ENCODE measurements around the gene ACYP2.
"Not testable (repeated sequence)": the region's sequence is repeated elsewhere in the genome, so short reads cannot be mapped to it uniquely, and the experiment has no call there.

Gene ACYP2

DNA sequence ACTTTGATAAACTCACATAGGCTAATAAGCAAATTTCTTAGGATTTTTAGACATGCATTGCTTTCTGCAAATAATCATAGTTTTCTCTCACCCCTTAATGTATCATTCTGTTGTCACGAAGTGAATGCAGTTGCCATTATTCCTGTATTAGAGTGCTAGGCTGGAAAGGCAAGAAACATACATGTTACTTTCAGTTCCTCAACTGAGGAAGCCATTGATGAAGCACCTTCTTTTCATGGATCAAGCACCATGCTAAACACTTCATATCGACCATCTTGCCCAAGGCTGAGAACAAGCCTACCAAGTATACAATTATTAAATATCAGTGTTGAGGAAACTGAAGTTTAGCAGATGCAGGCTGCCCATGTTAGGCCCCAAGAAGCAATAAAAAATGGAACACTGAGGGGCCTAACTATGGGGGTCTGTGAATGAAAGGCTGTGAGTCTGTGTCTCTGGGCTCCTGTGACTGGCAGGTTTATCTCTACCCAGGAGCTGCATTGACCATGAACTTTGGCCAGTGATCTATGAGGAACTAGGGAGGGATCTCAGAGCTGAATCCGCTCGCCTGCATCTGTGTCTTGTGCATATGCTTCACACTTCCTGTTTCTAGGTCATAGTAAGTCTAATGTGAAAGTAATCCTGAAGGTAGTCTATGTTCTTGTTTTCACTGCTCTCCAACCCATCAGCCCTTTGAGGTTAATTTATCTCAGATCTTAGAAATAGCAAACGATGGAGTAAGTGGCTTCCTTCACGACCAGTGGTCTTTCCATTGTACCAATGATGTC, 156.6 kb downstream of the ACYP2 start:
- peak; percentile 42 for DNase-seq (ENCODE audit: low spot score)

- no peak for DNase-seq (ENCODE audit: low spot score)
Measured at GRCh38 chr2:54274781-54275242, 159.4 kb downstream of the ACYP2 start.

DNA sequence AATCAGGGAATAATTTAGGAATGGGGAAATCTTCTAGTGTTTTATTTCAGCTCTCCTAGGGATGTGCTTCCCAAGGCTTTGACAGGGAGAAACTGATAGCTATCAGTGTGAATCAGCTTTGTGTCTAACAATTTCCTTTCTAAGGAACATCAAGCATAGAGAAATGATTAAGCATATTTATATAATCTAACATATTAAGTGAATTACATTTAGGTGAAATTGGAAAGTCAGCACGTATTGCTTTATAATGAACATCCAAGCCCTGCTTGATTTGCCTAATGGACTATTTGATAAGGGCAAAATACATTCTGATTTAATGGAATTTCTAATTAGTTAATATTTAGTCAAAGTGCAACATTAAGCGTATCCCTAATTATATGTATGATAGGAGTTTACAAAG, 160.1 kb downstream of the ACYP2 start:
- DNase-seq (ENCODE audit: low spot score): no peak

GRCh38 chr2:54279385-54279784, 164.0 kb downstream of the ACYP2 start:
- DNase-seq (ENCODE audit: low spot score): no peak

DNA sequence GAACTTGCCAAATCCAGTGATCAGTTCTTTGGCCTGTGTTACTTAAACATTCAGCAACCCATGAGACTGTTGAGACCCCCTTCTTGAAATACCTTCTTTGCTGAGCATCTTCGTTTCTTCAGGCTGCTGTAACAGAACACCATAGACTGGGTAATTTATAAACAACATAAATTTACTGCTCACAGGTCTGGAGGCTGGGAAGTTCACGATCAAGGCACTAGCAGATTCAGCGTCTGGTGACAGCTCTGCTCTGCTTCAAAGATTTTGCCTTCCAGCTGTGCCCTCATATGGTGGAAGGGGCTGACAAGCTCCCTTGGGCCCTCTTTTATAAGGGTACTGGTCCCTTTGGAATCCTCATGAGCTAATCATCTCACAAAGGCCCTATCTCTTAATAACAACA, 169.4 kb downstream of the ACYP2 start:
- DNase-seq (ENCODE audit: low spot score): no peak

DNA sequence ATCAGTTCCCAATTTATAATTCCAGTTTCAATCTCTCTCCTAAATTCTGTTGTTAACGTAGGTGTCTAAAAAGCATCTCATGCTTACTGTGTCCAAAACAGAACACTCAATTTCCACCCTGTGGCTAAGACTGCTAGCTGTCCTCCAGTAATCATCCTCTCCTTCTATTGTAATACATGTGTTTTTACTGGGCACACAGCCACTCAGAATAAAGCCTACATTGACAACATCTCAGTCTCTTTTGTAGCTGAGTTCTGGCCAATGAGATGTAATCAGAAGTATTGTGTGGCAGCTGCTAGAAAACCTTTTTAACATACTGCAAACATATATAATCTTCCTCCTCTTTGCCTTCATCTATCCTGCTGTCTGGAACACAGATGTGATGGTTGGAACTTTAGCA, 170.0 kb downstream of the ACYP2 start:
- no peak for DNase-seq (ENCODE audit: low spot score)

DNA sequence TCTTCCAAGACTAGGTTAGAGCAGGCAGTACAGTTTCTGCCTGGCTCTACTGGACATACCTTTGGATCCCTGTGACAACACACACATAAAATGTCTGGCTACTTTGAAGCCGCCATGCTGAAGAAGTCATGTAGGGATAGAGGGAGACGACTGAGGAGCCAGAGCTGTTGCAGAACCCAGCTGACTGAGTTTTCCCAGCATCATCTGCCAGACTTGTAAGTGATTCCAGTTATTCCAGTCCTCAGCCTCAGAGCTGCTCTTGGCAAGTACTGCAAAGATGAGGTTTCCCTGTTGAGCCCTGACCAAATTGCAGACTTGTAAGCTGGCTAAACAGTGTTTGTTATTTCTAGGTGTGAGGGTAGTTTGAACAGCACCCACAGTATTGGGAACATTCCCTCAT, 172.1 kb downstream of the ACYP2 start:
- DNase-seq (ENCODE audit: low spot score): no peak

DNA sequence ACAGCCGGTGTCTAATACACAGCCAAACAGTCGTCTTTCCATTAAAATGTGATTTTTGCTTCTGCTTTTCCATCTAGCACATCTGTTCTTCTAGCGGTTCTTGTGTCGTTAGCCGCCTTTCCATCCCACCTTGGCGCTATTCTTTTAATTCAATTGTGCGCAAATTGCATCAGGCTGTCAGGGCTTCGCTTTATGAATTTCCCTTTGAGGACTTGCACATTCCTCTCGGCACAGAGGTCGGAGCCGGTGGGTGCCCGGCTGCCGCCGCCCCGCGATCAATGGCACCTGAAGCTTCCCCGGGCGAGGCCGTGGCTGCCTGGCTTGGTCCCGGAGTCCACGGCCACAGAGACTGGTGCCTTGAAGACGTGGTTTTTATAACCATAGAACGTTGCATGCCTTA, 174.5 kb downstream of the ACYP2 start:
- DNase-seq (ENCODE audit: low spot score): no peak

DNA sequence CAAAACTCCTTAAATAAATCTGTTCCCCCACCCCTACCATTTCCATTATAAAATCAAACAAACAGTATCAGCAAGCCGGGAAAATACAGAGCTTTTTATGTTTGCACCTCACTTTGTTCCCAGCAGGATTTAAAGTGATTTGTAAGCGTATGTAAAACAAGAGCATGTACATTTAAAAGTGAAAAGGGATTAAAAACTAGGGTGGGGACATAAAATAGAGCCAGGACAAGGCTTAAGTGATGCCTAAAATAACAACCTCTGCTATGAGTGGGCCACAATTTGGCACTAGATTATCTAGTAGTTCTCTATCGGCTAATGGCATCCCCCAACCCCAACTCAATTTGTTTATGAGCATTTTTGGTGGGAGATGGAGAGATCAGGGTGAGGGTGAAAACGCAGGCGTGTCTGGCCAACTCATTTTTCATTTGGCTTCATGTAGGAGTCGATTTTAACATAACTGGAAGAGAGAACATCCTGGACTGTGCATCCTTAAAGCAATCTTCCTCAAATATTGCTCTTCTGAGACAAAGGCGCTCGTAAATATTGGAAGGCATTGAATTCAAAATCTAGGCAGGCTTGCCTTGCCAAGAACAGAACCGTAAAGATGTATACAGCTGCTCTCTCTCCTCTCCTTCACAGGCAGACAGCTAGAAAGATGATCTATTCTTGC, 175.1 kb downstream of the ACYP2 start:
- no peak for DNase-seq (ENCODE audit: low spot score)

GRCh38 chr2:54294665-54295064, 179.2 kb downstream of the ACYP2 start:
- DNase-seq (ENCODE audit: low spot score): not testable (repeated sequence)

- DNase-seq (ENCODE audit: low spot score): no peak
Measured at GRCh38 chr2:54295911-54296310, 180.5 kb downstream of the ACYP2 start.

DNA sequence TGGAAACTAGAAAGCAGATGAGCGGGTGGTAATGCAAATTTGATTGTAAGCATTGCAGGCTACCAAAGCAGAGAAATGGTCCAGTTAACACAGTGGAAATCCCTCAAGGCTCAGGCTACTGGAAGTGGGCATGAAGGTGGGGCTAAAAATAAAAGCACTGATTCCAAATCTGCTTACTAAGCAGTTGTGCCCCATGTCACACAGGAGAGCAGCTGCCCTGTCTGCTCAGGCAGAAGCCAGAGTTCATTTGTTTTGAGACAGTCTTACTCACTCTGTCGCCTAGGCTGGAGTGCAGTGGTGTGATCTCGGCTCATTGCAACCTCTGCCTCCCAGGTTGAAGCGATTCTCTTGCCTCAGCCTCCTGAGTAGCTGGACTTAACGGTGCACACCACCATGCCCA, 183.1 kb downstream of the ACYP2 start:
- DNase-seq (ENCODE audit: low spot score): no peak

DNA sequence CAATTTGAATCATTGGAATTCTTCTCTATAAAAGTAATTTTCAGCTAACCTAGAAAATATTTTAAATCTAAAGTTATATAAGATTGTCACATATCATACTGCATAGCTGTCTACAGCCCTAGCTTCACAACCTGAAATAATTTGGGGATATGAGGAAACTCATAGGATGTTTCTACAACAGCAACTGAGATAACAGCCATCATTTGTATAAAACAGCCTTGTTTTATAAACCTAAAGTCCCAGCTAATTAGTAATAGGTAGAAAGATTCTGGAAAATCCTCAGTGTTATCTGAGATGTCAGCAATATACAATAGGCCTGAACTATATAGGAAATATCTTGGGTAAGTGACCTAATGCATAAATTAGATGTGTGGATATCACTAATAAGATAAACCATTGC, 188.2 kb downstream of the ACYP2 start:
- no peak for DNase-seq (ENCODE audit: low spot score)

DNA sequence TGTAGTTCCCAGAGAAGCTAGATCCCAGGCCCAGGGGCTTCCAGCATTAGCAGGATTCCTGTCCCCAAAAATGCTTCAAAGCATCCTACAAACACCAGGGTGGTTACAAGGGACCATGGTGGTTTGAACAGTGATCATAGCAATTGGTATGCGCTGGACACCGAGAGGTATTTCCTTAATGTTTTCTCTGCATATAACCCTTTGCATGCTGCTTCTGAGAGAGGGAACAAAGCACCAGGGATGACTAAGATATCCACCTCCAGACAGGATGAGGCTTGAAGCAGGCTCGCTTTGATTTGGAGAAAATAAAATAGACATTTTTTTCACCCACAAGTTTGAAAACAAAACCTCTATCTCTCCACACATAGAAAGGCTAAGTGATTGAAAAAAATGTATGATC, 191.1 kb downstream of the ACYP2 start:
- no peak for DNase-seq (ENCODE audit: low spot score)

- no peak for DNase-seq (ENCODE audit: low spot score)
Measured at GRCh38 chr2:54308186-54308585, 192.8 kb downstream of the ACYP2 start.

GRCh38 chr2:54308782-54309181, 193.4 kb downstream of the ACYP2 start:
- no peak for DNase-seq (ENCODE audit: low spot score)

- DNase-seq (ENCODE audit: low spot score): no peak
Measured at GRCh38 chr2:54310311-54310710, 194.9 kb downstream of the ACYP2 start.

DNA sequence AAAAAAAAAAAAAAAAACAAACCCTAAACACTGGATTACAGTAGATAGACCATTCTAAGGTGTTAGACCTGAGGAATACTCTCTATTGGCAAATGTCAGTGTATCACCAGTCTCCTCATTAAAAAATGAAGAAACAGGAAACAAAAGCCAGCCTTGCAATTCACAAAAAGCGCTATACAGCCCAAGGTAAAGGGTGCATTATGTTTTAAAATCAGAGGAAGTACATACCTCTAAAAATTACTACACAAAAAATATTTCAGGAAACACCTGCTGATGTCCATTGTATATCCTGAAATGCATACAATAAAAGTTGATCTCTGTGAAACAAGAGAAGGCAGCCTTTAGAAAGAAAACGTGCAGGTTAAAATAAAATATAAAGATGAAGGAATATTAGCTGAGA, 195.5 kb downstream of the ACYP2 start:
- no peak for DNase-seq (ENCODE audit: low spot score)

DNA sequence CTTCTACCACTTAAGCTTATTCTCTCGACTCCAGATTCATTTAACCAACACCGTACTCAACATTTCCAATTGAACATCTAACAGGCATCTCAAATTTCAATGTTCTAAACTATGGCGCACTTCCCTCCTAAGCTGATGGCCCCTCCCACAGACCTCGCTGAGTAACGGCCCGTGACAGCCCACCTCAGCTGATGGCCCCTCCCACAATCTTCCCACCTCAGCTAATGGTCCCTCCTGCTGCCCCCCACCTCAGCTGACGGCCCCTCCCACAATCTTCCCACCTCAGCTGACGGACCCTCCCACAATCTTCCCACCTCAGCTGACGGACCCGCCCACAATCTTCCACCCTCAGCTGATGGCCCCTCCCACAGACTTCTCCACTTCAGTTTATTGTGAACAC, 197.7 kb downstream of the ACYP2 start:
- DNase-seq (ENCODE audit: low spot score): no peak

GRCh38 chr2:54317973-54318372, 202.6 kb downstream of the ACYP2 start:
- DNase-seq (ENCODE audit: low spot score): no peak

DNA sequence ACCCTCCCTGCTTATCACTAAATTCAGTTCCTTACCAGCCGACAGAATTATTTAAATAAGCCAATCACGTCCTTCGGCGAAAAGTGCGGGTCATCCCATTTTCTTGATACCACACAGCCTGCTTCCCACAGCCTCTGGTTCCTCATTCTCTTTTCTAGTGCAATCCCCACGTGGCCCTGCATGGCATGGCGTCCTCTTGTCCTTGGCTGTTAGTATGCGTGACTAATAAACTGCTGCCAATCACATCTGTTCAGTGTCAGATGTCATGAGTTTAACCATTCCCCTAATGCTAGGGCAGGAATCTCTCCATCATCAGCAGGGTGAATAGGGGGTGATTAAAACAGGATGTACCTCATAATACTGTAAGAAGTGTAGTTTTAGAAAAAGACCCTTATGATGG, 203.4 kb downstream of the ACYP2 start:
- DNase-seq (ENCODE audit: low spot score): no peak

DNA sequence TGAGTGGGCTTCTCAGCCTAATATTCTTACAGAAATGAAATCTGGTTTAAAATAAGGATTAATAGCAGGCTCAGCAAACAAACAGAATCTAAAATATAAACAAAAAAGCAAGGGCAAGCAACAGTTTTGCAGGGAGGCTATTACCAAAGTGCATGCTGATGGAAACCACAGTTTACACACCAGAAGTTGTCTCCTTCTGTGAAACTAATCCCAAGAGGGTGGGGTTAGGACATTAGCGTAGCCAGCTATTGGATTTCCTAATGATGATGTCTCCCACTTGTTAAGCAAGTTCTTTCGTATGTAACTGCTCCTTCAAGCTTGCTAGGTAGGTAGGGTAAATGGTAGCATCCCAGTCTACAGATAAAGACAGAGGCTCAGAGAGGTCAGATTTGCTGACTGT, 205.6 kb downstream of the ACYP2 start:
- no peak for DNase-seq (ENCODE audit: low spot score)

GRCh38 chr2:54324517-54324916, 209.1 kb downstream of the ACYP2 start:
- not testable (repeated sequence) for DNase-seq (ENCODE audit: low spot score)

- no peak for DNase-seq (ENCODE audit: low spot score)
Measured at GRCh38 chr2:54325148-54325547, 209.7 kb downstream of the ACYP2 start.

Measured in germinal center (tissue), 1 donor.